ENCODE data around the gene MMP17. TPM values are rescaled to one million over a fixed set of nuclear protein-coding genes. Genes with fewer than 3 reads are reported as not detected.
A peak's percentile ranks its signal among the peaks of the same experiment; 100 is the strongest.

Gene MMP17
- polyA plus RNA-seq, 3 donors, result 2.8 to 78.3 (median 3.0) TPM

DNA sequence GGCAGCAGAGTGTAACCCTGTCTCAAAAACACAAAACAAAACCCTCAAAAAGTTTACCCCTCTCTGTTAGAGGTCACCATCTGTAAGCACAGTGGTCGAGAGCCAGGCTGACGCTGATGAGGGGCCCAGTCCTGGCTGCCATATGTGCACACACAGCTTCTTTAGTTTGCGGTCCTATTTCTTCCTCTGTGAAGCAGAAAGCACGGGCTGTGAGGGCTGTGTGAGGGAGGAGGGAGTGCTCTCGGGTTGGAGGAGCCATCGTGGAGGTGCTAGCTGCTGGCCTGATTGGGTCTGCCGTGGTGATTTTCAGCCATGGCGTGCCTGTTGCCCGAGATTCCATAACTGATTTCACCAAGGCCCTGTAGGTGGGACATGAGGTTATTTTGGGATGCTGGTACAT, 69.7 kb downstream of the MMP17 start:
- H3K4me3 Mint-ChIP-seq, result peak overlapping the region in 1 of 2 donors; percentile 27
- no peak for DNase-seq

DNA sequence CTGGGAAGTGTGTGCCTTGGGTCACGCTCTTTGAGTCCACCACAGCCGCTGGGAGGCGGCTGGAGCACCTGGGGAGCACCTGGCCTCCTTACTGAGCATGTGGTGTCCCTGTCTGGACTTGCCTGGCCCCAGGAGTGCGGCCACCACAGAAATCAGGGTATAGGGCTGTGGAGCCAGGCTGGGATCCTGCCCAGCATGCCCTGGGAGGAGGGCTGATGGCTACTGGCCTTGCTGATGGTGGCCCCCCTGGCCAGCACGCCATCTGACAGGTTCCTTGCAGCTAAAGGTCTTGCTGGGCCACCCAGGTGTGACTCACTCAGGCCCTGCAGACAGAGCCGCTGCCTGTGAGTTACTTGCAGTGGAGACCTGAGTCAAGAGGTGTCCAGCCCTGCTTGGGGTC, 72.2 kb downstream of the MMP17 start:
- Mint-ChIP-seq H3K36me3 (peaks cover 26 to 48% of the 10 kb centered on the region in 2 donors), H3K27ac (no peak overlapping the region), H3K9me3 (no peaks in the 10 kb centered on the region), H3K4me3 (no peak overlapping the region), H3K4me1 (peaks cover 23% of the 10 kb centered on the region), H3K27me3 (ENCODE audit: low read depth in 3 of 3) (peaks cover 0 to 2% (median 0%) of the 10 kb centered on the region in 3 donors)
- TF ChIP-seq, protein P1, sequence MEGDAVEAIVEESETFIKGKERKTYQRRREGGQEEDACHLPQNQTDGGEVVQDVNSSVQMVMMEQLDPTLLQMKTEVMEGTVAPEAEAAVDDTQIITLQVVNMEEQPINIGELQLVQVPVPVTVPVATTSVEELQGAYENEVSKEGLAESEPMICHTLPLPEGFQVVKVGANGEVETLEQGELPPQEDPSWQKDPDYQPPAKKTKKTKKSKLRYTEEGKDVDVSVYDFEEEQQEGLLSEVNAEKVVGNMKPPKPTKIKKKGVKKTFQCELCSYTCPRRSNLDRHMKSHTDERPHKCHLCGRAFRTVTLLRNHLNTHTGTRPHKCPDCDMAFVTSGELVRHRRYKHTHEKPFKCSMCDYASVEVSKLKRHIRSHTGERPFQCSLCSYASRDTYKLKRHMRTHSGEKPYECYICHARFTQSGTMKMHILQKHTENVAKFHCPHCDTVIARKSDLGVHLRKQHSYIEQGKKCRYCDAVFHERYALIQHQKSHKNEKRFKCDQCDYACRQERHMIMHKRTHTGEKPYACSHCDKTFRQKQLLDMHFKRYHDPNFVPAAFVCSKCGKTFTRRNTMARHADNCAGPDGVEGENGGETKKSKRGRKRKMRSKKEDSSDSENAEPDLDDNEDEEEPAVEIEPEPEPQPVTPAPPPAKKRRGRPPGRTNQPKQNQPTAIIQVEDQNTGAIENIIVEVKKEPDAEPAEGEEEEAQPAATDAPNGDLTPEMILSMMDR (IDR thresholded peaks at IDR 0.05), result no peak
- Histone ChIP-seq H3K4me1 (ENCODE audit: control insufficient read depth in 1 of 2, insufficient read depth in 2 of 2, low read length in 2 of 2) (peaks cover 19 to 31% of the 10 kb centered on the region in 2 donors), H3K27ac (ENCODE audit: low read depth in 1 of 2, low read length in 2 of 2) (no peak overlapping the region), H4K20me1 (ENCODE audit: insufficient read depth, low read length) (peaks cover 92% of the 10 kb centered on the region), H3K9me3 (replicated peaks in 1 of 2; ENCODE audit: control insufficient read depth in 1 of 2, insufficient read depth in 1 of 2, low read length in 2 of 2) (no peaks in the 10 kb centered on the region), H3K4me3 (replicated peaks in 1 of 3; ENCODE audit: low read depth in 2 of 3, low read length in 3 of 3) (no peak overlapping the region), H3K9ac (ENCODE audit: insufficient read depth, low read length, poor library complexity, severe bottlenecking) (no peak overlapping the region), H3K36me3 (replicated peaks in 1 of 2; ENCODE audit: control insufficient read depth in 1 of 2, insufficient read depth in 2 of 2, low read length in 2 of 2) (peaks cover 13 to 47% of the 10 kb centered on the region in 2 donors), H3K4me2 (replicated peaks; ENCODE audit: extremely low read depth, low read length, poor library complexity, severe bottlenecking) (no peak overlapping the region), H3K27me3 (ENCODE audit: control insufficient read depth in 2 of 2, insufficient read depth in 2 of 2, low read length in 2 of 2) (no peaks in the 10 kb centered on the region), H3K79me2 (ENCODE audit: insufficient read depth, low read length) (peaks cover 91% of the 10 kb centered on the region), H2AFZ (ENCODE audit: insufficient read depth, low read depth, low read length, poor library complexity, severe bottlenecking) (no peak overlapping the region)
- 97% methylated on average over 6 of the region's 6 CpGs for WGBS (ENCODE audit: insufficient coverage)
- intact Hi-C loops (cut with micrococcal nuclease), result no loop called here
- no peak for DNase-seq

More for the DNA sequence above, 69.7 kb downstream of the MMP17 start:
- H3K36me3 Mint-ChIP-seq, result peaks cover 26 to 38% of the 10 kb centered on the region in 2 donors
- peaks cover 13 to 24% of the 10 kb centered on the region in 2 donors for H3K36me3 ChIP-seq (replicated peaks in 1 of 2; ENCODE audit: control insufficient read depth in 1 of 2, insufficient read depth in 2 of 2, low read length in 2 of 2)
- intact Hi-C loops (cut with micrococcal nuclease), result loop anchor here (2.0 to 5.0 kb wide), 2 partner anchors 31 to 36 kb away; partner anchors contain the start of gene PUS1 (in 1 of the 2)
- TF ChIP-seq, protein P1 (IDR thresholded peaks at IDR 0.05), result no peak
- no peaks in the 10 kb centered on the region for H3K27me3 Mint-ChIP-seq (ENCODE audit: low read depth in 3 of 3)
- H3K9me3 ChIP-seq (replicated peaks in 1 of 2; ENCODE audit: control insufficient read depth in 1 of 2, insufficient read depth in 1 of 2, low read length in 2 of 2), result no peaks in the 10 kb centered on the region
- no peaks in the 10 kb centered on the region for H3K27me3 ChIP-seq (ENCODE audit: control insufficient read depth in 2 of 2, insufficient read depth in 2 of 2, low read length in 2 of 2)
- no peaks in the 10 kb centered on the region for H3K9me3 Mint-ChIP-seq
- WGBS (ENCODE audit: insufficient coverage), result 93% methylated on average over 8 of the region's 9 CpGs
- H3K4me3 ChIP-seq (replicated peaks in 1 of 3; ENCODE audit: low read depth in 2 of 3, low read length in 3 of 3), result no peak overlapping the region
- H3K27ac Mint-ChIP-seq, result peak overlapping the region in 2 of 7 donors; percentile 30 to 57
- H3K4me1 Mint-ChIP-seq, result peaks cover 26% of the 10 kb centered on the region
- H3K9ac ChIP-seq (ENCODE audit: insufficient read depth, low read length, poor library complexity, severe bottlenecking), result no peak overlapping the region
- H3K4me2 ChIP-seq (replicated peaks; ENCODE audit: extremely low read depth, low read length, poor library complexity, severe bottlenecking), result no peak overlapping the region
- H3K79me2 ChIP-seq (ENCODE audit: insufficient read depth, low read length), result peaks cover 72% of the 10 kb centered on the region
- no peak overlapping the region for H2AFZ ChIP-seq (ENCODE audit: insufficient read depth, low read depth, low read length, poor library complexity, severe bottlenecking)
- no peak overlapping the region for H3K27ac ChIP-seq (ENCODE audit: low read depth in 1 of 2, low read length in 2 of 2)
- peaks cover 24 to 34% of the 10 kb centered on the region in 2 donors for H3K4me1 ChIP-seq (ENCODE audit: control insufficient read depth in 1 of 2, insufficient read depth in 2 of 2, low read length in 2 of 2)
- H4K20me1 ChIP-seq (ENCODE audit: insufficient read depth, low read length), result peaks cover 67% of the 10 kb centered on the region

Small RNA genes within 50 kb of the gene (small RNA-seq; reads per million reads assigned to genes)
- gene RNA5SP378 (ENCODE audit: insufficient read length, low read depth) (not detected), gene RNU6-1017P (ENCODE audit: insufficient read length, low read depth) (not detected)

Other genes starting within 250 kb of the MMP17 start
- 10 to 100 TPM in 2 of 3 donors, 1 to 10 TPM in 1; 7.3 to 33.0 (median 10.7) TPM for gene SFSWAP, start 117.3 kb upstream of the MMP17 start, polyA plus RNA-seq
- gene ULK1, start 66.2 kb downstream of the MMP17 start, polyA plus RNA-seq, result 10 to 100 TPM in 1 of 3 donors, 1 to 10 TPM in 2; 1.0 to 75.1 (median 1.3) TPM
- gene PUS1, start 100.9 kb downstream of the MMP17 start, polyA plus RNA-seq, result 10 to 100 TPM in 1 of 3 donors, 1 to 10 TPM in 2; 5.1 to 30.9 (median 6.9) TPM
- 10 to 100 TPM in 1 of 3 donors, under 1 TPM in 2; 0.65 to 12.1 (median 0.81) TPM for gene EP400, start 121.5 kb downstream of the MMP17 start, polyA plus RNA-seq